ENCODE results near the gene VAV1.
A peak's percentile ranks its signal among the peaks of the same experiment; 100 is the strongest.
"Not testable (repeated sequence)": the region's sequence is repeated elsewhere in the genome, so short reads cannot be mapped to it uniquely, and the experiment has no call there.

VAV1 gene

GRCh38 chr19:6790194-6791128, 18.0 kb downstream of the VAV1 start:
- DNase-seq (ENCODE audit: low read depth in 2 of 2), result no peak

- no peak for DNase-seq (ENCODE audit: low read depth in 2 of 2)
Observed at GRCh38 chr19:6791237-6791636, 18.7 kb downstream of the VAV1 start.

GRCh38 chr19:6793411-6793810, 20.9 kb downstream of the VAV1 start:
- DNase-seq (ENCODE audit: low read depth in 2 of 2), result no peak

GRCh38 chr19:6793973-6794372, 21.5 kb downstream of the VAV1 start:
- DNase-seq (ENCODE audit: low read depth in 2 of 2), result no peak

- DNase-seq (ENCODE audit: low read depth in 2 of 2), result no peak
Observed at GRCh38 chr19:6794686-6795431, 22.4 kb downstream of the VAV1 start.

- DNase-seq (ENCODE audit: low read depth in 2 of 2), result no peak
Observed at GRCh38 chr19:6796278-6796677, 23.8 kb downstream of the VAV1 start.

GRCh38 chr19:6797646-6798045, 25.1 kb downstream of the VAV1 start:
- no peak for DNase-seq (ENCODE audit: low read depth in 2 of 2)

GRCh38 chr19:6800160-6800790, 27.8 kb downstream of the VAV1 start:
- not testable (repeated sequence) for DNase-seq (ENCODE audit: low read depth in 2 of 2)

- DNase-seq (ENCODE audit: low read depth in 2 of 2), result no peak
Observed at GRCh38 chr19:6800991-6801484, 28.5 kb downstream of the VAV1 start.

- DNase-seq (ENCODE audit: low read depth in 2 of 2), result peak; percentile 75 to 77
Observed at GRCh38 chr19:6801485-6802086, 29.1 kb downstream of the VAV1 start.

GRCh38 chr19:6802336-6803035, 30.0 kb downstream of the VAV1 start:
- peak; percentile 79 to 84 for DNase-seq (ENCODE audit: low read depth in 2 of 2)

GRCh38 chr19:6803036-6803404, 30.5 kb downstream of the VAV1 start:
- DNase-seq (ENCODE audit: low read depth in 2 of 2), result no peak

- no peak for DNase-seq (ENCODE audit: low read depth in 2 of 2)
Observed at GRCh38 chr19:6806488-6806887, 34.0 kb downstream of the VAV1 start.

- no peak for DNase-seq (ENCODE audit: low read depth in 2 of 2)
Observed at GRCh38 chr19:6807291-6807690, 34.8 kb downstream of the VAV1 start.

- no peak for DNase-seq (ENCODE audit: low read depth in 2 of 2)
Observed at GRCh38 chr19:6808494-6808893, 36.0 kb downstream of the VAV1 start.

GRCh38 chr19:6809262-6809661, 36.8 kb downstream of the VAV1 start:
- no peak for DNase-seq (ENCODE audit: low read depth in 2 of 2)

- DNase-seq (ENCODE audit: low read depth in 2 of 2), result no peak
Observed at GRCh38 chr19:6811378-6811777, 38.9 kb downstream of the VAV1 start.

GRCh38 chr19:6811906-6812305, 39.4 kb downstream of the VAV1 start:
- no peak for DNase-seq (ENCODE audit: low read depth in 2 of 2)

GRCh38 chr19:6812612-6813011, 40.1 kb downstream of the VAV1 start:
- no peak for DNase-seq (ENCODE audit: low read depth in 2 of 2)

- no peak for DNase-seq (ENCODE audit: low read depth in 2 of 2)
Observed at GRCh38 chr19:6813659-6814058, 41.2 kb downstream of the VAV1 start.

- DNase-seq (ENCODE audit: low read depth in 2 of 2), result no peak
Observed at GRCh38 chr19:6817179-6817578, 44.7 kb downstream of the VAV1 start.
